Measurements from ENCODE around the gene NAPEPLD.
"Not testable (repeated sequence)": the region's sequence is repeated elsewhere in the genome, so short reads cannot be mapped to it uniquely, and the experiment has no call there.

NAPEPLD gene

GRCh38 chr7:103076764-103077163 is 72.1 kb downstream of the NAPEPLD start:
- H3K4me3 ChIP-seq (ENCODE audit: low read length) = no peak overlapping the region
- H3K27ac ChIP-seq (ENCODE audit: low read length) = no peak overlapping the region
- no peak overlapping the region for H3K9ac ChIP-seq (ENCODE audit: low read length)
- peaks cover 1% of the 10 kb centered on the region for H3K4me1 ChIP-seq (ENCODE audit: control insufficient read depth, low read depth, low read length)
- H3K27me3 ChIP-seq (ENCODE audit: control insufficient read depth, insufficient read depth, low read length) = no peaks in the 10 kb centered on the region
- H3K9me3 ChIP-seq (ENCODE audit: control insufficient read depth, low read depth, low read length) = no peaks in the 10 kb centered on the region
- H3K36me3 ChIP-seq (ENCODE audit: control insufficient read depth, low read depth, low read length) = no peaks in the 10 kb centered on the region

DNA sequence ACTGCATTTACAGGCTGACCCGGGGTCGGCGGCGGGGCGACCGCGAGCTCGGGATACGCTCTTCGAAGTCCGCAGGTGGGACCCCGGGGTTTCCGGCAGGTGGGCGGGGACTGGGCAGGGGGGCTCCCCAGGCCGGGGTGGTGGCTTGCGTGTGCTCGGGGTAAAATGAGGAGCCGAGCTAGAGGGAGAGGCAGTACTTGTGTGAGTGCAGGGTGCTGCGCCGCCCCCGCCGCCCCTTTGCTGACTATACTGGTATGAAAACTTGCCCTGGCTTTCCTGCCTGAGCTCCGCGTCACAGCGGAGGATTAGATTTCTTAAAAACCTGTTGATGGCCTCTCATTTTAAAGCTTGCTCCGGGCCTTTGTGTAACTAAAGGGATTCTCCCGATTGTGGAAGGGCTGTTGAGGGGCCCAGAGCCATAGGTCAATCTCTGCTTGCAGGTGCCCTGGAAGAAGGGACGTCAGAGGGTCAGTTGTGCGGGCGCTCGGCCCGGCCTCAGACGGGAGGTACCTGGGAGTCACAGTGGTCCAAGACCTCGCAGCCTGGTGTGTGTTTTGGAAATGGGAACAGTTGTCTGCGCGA is 73.5 kb downstream of the NAPEPLD start:
- Histone ChIP-seq H3K4me1 (ENCODE audit: control insufficient read depth, low read depth, low read length) (no peaks in the 10 kb centered on the region), H3K27ac (ENCODE audit: low read length) (no peak overlapping the region)

DNA sequence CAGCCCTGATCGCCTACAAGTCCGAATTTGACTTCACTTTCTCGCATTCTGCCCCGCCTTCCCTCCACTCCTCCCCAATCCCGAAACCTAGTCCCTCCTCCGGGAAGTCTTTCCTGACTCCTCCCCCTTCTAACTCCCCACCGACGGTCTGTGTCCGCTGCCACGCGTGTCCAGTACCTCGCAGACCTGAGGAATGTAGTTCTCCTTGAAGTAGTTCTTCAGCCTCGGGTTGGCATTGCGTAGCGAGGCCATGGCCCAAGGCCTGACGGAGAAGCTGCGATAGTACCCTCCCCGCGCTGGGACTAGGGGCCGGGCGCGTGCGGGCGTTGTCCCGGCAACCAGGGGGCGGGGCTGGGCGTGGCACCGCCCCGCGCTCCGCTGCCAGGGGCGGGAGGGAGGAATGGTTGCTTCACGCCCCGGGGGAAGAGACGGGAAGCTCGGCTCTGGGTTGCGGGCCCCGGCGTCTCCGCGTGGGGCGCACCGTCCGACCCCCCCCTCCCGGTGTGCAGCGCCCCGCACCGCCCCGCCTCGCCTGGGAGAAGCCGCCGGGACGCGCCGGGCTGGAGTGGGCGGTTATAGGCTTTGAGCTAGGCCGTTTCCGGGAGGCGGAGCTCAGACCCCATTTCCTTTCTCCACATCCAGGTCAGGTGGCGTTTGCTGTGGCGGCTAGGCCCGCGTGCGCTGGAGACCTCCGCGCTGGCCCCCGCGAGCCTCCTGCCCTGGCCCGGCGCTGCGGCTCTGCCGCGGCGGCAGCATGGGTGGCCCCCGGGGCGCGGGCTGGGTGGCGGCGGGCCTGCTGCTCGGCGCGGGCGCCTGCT is 74.2 kb downstream of the NAPEPLD start, which contains the start of the genes ARMC10 and FBXL13:
TSS of gene ARMC10 (plus strand) at position 622 of the 818 bp plus-strand sequence. CDS start at position 755, 133 bp downstream.
TSS of gene FBXL13 (minus strand) at position 278 of the 818 bp plus-strand sequence.
- Histone ChIP-seq H3K27ac (ENCODE audit: low read length) (peak within 1 kb of the TSS; percentile 51), H3K9ac (ENCODE audit: low read length) (peak within 1 kb of the TSS; percentile 87)

More for the DNA sequence above, 73.5 kb downstream of the NAPEPLD start:
- peak overlapping the region; percentile 87 for H3K9ac ChIP-seq (ENCODE audit: low read length)
- H3K36me3 ChIP-seq (ENCODE audit: control insufficient read depth, low read depth, low read length) = no peaks in the 10 kb centered on the region
- H3K27me3 ChIP-seq (ENCODE audit: control insufficient read depth, insufficient read depth, low read length) = no peaks in the 10 kb centered on the region
- peak overlapping the region; percentile 97 for H3K4me3 ChIP-seq (ENCODE audit: low read length)
- no peaks in the 10 kb centered on the region for H3K9me3 ChIP-seq (ENCODE audit: control insufficient read depth, low read depth, low read length)

GRCh38 chr7:103073989-103074518 is 74.8 kb downstream of the NAPEPLD start:
- H3K27me3 ChIP-seq (ENCODE audit: control insufficient read depth, insufficient read depth, low read length) = no peaks in the 10 kb centered on the region
- H3K4me3 ChIP-seq (ENCODE audit: low read length) = peak overlapping the region; percentile 97
- H3K36me3 ChIP-seq (ENCODE audit: control insufficient read depth, low read depth, low read length) = no peaks in the 10 kb centered on the region
- no peak overlapping the region for H3K27ac ChIP-seq (ENCODE audit: low read length)
- H3K9ac ChIP-seq (ENCODE audit: low read length) = peak overlapping the region; percentile 87
- H3K4me1 ChIP-seq (ENCODE audit: control insufficient read depth, low read depth, low read length) = no peaks in the 10 kb centered on the region
- H3K9me3 ChIP-seq (ENCODE audit: control insufficient read depth, low read depth, low read length) = no peaks in the 10 kb centered on the region

More for the DNA sequence above, 74.2 kb downstream of the NAPEPLD start, which contains the start of the genes ARMC10 and FBXL13:
- Histone ChIP-seq H3K27me3 (ENCODE audit: control insufficient read depth, insufficient read depth, low read length) (no peaks in the 10 kb centered on the region), H3K4me3 (ENCODE audit: low read length) (peak within 1 kb of the TSS; percentile 97), H3K4me1 (ENCODE audit: control insufficient read depth, low read depth, low read length) (no peaks in the 10 kb centered on the region), H3K36me3 (ENCODE audit: control insufficient read depth, low read depth, low read length) (no peaks in the 10 kb centered on the region), H3K9me3 (ENCODE audit: control insufficient read depth, low read depth, low read length) (no peaks in the 10 kb centered on the region)

DNA sequence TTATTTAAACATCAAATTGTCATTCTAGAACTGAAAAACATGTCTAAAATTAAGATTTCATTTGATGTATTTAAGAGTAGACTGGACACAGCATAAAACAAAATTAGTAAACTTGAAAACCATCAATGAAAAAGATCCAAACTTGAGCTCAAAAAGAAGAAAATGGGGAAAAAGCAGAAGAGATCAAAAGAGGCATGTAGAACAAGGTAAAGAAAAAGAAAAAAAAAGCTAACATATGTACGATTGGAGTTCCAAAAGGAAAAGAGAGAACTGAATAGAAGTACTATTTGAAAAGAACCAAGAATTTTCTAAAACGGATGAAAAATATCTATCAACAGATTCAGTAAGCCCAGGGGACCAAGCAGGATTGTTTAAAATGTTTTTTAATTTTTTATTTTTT is 77.9 kb downstream of the NAPEPLD start:
- Histone ChIP-seq H3K9ac (ENCODE audit: low read length) (no peak overlapping the region), H3K4me1 (ENCODE audit: control insufficient read depth, low read depth, low read length) (no peaks in the 10 kb centered on the region), H3K36me3 (ENCODE audit: control insufficient read depth, low read depth, low read length) (no peaks in the 10 kb centered on the region), H3K9me3 (ENCODE audit: control insufficient read depth, low read depth, low read length) (no peaks in the 10 kb centered on the region), H3K27ac (ENCODE audit: low read length) (no peak overlapping the region), H3K27me3 (ENCODE audit: control insufficient read depth, insufficient read depth, low read length) (no peaks in the 10 kb centered on the region), H3K4me3 (ENCODE audit: low read length) (no peak overlapping the region)

GRCh38 chr7:103068414-103069403 is 80.2 kb downstream of the NAPEPLD start:
- Histone ChIP-seq H3K9ac (ENCODE audit: low read length) (no peak overlapping the region), H3K9me3 (ENCODE audit: control insufficient read depth, low read depth, low read length) (no peaks in the 10 kb centered on the region), H3K4me1 (ENCODE audit: control insufficient read depth, low read depth, low read length) (no peaks in the 10 kb centered on the region), H3K27ac (ENCODE audit: low read length) (no peak overlapping the region), H3K36me3 (ENCODE audit: control insufficient read depth, low read depth, low read length) (no peaks in the 10 kb centered on the region), H3K4me3 (ENCODE audit: low read length) (no peak overlapping the region), H3K27me3 (ENCODE audit: control insufficient read depth, insufficient read depth, low read length) (no peaks in the 10 kb centered on the region)

DNA sequence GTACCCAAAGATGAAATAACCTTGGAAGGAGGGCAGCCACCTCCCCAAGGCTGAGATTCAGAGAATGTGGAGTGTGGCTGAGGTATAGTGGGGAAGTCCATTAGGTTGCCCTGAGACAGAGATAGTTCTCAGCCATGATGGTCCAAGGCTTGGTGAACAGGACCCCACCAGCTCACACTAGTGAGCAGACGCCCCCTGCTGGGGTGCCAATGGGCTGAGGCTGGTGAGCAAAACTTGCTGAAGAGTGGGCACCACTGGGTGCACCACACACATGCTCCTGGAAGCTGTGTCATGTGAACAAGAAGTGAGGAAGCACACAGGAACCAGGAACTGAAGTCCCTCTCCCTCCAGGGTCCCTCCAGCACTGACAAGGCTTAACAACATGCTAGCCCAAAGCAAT is 83.2 kb downstream of the NAPEPLD start:
- H3K4me3 ChIP-seq (ENCODE audit: low read length) = no peak overlapping the region

DNA sequence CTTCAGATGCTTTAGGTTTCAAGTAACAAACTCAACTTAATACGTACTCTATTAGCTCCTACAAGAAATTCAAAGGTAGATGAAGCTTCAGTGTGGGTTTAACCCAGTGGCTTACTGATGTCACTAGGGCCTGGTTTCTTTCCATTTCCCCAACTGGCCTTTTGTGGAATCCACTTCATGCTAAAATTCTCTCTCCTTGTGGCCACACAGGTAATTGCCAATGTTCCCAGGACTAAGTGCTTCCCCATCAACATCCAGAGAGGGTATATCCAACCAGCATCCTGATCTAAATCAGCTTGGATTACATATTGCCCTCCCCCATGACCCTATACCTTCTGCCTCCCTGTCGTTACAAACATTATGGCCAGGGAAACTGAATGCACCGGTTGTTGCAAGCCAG is 85.0 kb downstream of the NAPEPLD start:
- Histone ChIP-seq H3K4me3 (ENCODE audit: low read length) (no peak overlapping the region), H3K4me1 (ENCODE audit: control insufficient read depth, low read depth, low read length) (no peaks in the 10 kb centered on the region), H3K36me3 (ENCODE audit: control insufficient read depth, low read depth, low read length) (no peaks in the 10 kb centered on the region), H3K9ac (ENCODE audit: low read length) (no peak overlapping the region), H3K27ac (ENCODE audit: low read length) (no peak overlapping the region), H3K27me3 (ENCODE audit: control insufficient read depth, insufficient read depth, low read length) (no peaks in the 10 kb centered on the region), H3K9me3 (ENCODE audit: control insufficient read depth, low read depth, low read length) (no peaks in the 10 kb centered on the region)

More for the DNA sequence above, 83.2 kb downstream of the NAPEPLD start:
- Histone ChIP-seq H3K4me1 (ENCODE audit: control insufficient read depth, low read depth, low read length) (no peaks in the 10 kb centered on the region), H3K36me3 (ENCODE audit: control insufficient read depth, low read depth, low read length) (no peaks in the 10 kb centered on the region), H3K27me3 (ENCODE audit: control insufficient read depth, insufficient read depth, low read length) (no peaks in the 10 kb centered on the region), H3K27ac (ENCODE audit: low read length) (no peak overlapping the region), H3K9me3 (ENCODE audit: control insufficient read depth, low read depth, low read length) (no peaks in the 10 kb centered on the region), H3K9ac (ENCODE audit: low read length) (no peak overlapping the region)

- Histone ChIP-seq H3K4me3 (ENCODE audit: low read length) (no peak overlapping the region), H3K9ac (ENCODE audit: low read length) (no peak overlapping the region), H3K9me3 (ENCODE audit: control insufficient read depth, low read depth, low read length) (no peaks in the 10 kb centered on the region), H3K27me3 (ENCODE audit: control insufficient read depth, insufficient read depth, low read length) (no peaks in the 10 kb centered on the region), H3K36me3 (ENCODE audit: control insufficient read depth, low read depth, low read length) (no peaks in the 10 kb centered on the region), H3K4me1 (ENCODE audit: control insufficient read depth, low read depth, low read length) (no peaks in the 10 kb centered on the region), H3K27ac (ENCODE audit: low read length) (no peak overlapping the region)
Measured at GRCh38 chr7:103059471-103059870, 89.4 kb downstream of the NAPEPLD start.

DNA sequence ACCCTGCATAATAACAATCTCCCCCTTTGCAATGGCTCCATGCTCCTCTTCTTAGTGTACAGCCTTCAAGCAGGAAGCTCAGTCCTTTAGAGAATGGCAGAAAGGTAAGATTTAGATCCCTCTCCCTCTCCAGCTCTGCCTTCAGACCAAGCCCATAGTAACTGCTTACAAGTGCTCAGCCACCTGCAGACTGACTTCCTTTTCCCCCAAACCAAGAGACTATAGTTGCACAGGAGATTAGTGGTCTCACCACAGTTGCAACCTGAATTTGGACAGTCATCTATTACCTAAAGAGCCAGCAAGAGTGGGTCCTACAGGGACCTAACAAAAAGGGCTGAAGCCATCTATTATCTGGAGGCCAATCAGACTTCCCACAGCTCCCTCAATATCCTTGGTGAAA is 90.8 kb downstream of the NAPEPLD start:
- no peak overlapping the region for H3K9ac ChIP-seq (ENCODE audit: low read length)
- no peak overlapping the region for H3K4me3 ChIP-seq (ENCODE audit: low read length)
- H3K36me3 ChIP-seq (ENCODE audit: control insufficient read depth, low read depth, low read length) = no peaks in the 10 kb centered on the region
- no peaks in the 10 kb centered on the region for H3K9me3 ChIP-seq (ENCODE audit: control insufficient read depth, low read depth, low read length)
- no peaks in the 10 kb centered on the region for H3K27me3 ChIP-seq (ENCODE audit: control insufficient read depth, insufficient read depth, low read length)
- H3K27ac ChIP-seq (ENCODE audit: low read length) = no peak overlapping the region
- H3K4me1 ChIP-seq (ENCODE audit: control insufficient read depth, low read depth, low read length) = no peaks in the 10 kb centered on the region

GRCh38 chr7:103056006-103056405 is 92.9 kb downstream of the NAPEPLD start:
- not testable (repeated sequence) for H3K4me3 ChIP-seq (ENCODE audit: low read length); H3K27me3 ChIP-seq (ENCODE audit: control insufficient read depth, insufficient read depth, low read length); H3K36me3 ChIP-seq (ENCODE audit: control insufficient read depth, low read depth, low read length); H3K4me1 ChIP-seq (ENCODE audit: control insufficient read depth, low read depth, low read length); H3K9me3 ChIP-seq (ENCODE audit: control insufficient read depth, low read depth, low read length); H3K9ac ChIP-seq (ENCODE audit: low read length); H3K27ac ChIP-seq (ENCODE audit: low read length)

Data from iPS-18a (cell line).